ENCODE measurements around the gene GRAMD1C. TPM values are rescaled to one million over a fixed set of nuclear protein-coding genes. Genes with fewer than 3 reads are reported as not detected.
"Not testable (repeated sequence)": the region's sequence is repeated elsewhere in the genome, so short reads cannot be mapped to it uniquely, and the experiment has no call there.

The GRAMD1C gene
- 10 to 100 TPM; 17.7 to 33.5 (median 20.9) TPM for polyA plus RNA-seq (ENCODE audit: insufficient read length in 4 of 4)

DNA sequence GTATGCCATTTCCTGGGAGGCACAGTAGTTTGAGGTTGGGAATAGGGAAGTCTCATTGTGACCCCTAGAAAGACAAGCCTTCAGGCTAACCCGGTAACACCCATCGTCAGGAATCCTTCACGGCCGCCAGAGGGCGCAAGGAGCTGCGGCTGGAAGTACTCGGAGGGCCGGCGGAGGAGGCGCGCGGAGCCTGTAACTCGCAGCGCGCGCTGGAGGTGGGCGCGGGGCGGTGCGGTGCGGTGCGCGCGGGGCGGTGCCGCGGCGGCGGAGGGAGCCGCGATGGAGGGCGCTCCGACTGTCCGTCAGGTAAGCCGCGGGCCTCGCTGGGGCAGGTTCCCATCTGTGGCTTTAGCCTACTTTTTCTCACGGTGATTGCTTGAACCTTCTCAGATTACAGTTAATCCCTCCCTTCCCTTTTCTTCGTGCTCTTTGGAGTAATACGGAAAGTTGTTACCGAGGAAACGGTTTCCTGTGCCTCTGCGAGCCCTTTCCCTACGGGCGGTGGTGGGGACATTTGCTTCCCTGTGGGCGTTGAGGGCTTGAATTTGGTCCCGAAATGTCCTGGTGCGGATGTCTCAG is at the start of gene GRAMD1C:
Gene GRAMD1C (plus strand): TSS at position 158 of the 579 bp plus-strand sequence. CDS start 122 bp downstream, at position 280.
- DNase-seq (ENCODE audit: low read depth in 4 of 4, low spot score in 2 of 4) = peak; percentile 48 to 86 (median 68)

DNA sequence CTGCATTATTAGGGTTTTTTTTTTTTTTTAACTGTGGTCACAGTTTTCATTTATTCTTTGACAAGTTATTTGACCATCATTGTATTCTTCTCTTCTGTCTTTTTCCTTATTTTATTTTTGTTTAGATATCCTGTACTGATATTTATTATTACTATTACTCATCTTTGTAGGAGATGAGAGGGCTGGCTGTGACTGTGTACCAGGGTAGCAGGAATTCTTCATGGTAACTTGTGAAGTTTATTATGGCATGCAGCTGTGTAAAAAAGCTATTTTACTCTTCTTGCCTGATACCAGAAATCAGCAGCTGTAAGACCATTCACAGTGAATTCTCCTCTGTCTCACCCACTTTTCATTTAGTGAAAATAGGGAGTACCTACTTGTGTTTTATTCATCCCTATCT is 47.2 kb upstream of the GRAMD1C start:
- DNase-seq (ENCODE audit: low read depth in 4 of 4, low spot score in 2 of 4) = no peak

DNA sequence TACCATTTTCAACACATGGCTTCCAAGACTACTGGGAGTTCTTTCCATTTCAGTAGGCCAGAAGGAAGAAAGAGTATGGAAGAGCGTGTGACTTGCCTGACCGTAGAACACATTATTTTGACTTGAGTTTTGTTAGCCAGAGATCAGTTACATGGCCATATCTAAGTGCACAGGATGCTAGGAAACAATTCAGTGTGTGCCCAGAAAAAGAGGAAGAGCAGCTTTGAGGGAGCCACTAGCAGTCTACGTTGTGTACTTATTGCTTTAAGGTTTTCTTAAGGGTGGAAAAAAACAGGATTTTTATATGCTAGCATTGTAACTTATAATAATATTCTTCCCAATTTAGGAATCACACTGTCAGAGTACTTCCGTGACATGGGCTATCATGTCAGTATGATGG is 44.1 kb upstream of the GRAMD1C start:
- no peak for DNase-seq (ENCODE audit: low read depth in 4 of 4, low spot score in 2 of 4)

DNA sequence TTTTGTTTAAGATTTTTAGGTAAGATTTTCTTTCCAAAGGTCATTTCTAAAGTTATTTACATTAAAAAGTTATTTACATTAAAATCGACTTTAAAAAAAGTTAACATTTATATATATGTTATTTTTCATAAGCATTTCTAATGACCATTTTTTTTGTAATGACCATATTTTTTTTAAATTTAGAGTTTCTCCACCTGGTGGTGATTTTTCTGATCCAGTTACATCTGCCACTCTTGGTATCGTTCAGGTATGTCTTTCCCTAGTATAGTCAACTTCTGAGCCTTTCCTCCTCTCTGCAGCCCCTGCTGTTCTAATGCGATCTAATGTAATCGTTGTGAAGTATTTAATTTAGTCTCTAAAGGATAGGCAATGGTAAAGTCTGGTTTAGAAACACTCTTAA is 42.9 kb upstream of the GRAMD1C start:
- no peak for DNase-seq (ENCODE audit: low read depth in 4 of 4, low spot score in 2 of 4)

DNA sequence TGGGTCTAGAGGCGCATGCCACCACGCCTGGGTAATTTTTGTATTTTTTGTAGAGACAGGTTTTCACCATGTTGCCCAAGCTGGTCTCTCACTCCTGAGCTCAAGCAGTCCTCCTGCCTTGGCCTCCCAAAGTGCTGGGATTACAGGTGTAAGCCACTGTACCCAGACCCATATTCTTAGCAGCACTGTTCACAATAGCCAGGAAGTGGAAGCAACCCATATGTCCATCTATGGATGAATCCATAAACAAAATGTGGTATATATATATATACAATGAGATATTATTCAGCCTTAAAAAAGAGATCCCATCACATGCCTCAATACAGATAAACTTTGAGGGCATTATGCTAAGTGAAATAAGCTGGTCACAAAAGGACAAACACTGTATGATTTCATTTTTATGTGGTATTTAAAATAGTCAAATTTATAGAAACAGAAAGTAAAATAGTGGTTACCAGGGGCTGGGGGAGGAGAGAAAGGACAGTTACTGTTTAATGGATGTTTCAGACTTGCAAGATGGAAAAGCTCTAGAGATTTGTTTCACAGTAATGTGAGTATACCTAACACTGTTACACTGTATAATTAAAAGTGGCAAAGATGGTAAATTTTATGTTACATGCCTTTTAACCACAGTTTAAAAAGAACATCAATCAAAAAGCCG is 35.7 kb upstream of the GRAMD1C start:
- no peak for DNase-seq (ENCODE audit: low read depth in 4 of 4, low spot score in 2 of 4)

DNA sequence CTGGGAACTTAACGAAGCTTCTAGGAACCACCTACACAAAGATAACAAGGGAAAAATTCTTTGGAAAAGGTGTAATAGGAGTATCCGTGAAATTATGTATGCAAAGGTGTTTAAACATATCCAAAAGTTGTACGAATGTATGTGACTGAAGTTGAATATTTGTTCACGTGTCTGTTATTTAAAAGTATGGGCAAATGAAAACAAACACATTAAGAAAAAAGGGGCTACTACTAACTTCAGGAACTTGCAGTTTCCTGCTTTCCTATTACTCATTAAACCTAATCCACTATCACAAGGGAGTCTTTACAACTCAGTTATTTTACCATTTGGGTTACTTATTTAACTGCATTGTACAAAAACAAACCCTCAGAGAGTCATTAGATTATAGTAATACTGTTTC is 33.9 kb upstream of the GRAMD1C start:
- no peak for DNase-seq (ENCODE audit: low read depth in 4 of 4, low spot score in 2 of 4)

DNA sequence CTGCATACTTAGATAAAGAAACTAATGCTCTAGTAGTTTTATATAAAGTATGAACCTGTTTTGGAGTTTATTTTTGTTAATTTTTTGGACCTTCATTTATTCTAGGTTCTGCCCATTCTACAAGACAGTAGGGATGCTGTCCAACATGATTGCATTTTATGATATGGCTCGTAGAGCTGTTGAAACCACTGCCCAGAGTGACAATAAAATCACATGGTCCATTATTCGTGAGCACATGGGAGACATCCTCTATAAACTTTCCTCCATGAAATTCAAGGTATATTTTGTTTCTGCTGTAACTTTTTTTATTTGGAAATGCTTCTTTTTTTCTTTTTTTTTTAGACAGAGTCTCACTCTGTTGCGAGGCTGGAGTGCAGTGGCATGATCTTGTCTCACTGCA is 33.3 kb upstream of the GRAMD1C start:
- DNase-seq (ENCODE audit: low read depth in 4 of 4, low spot score in 2 of 4) = no peak

DNA sequence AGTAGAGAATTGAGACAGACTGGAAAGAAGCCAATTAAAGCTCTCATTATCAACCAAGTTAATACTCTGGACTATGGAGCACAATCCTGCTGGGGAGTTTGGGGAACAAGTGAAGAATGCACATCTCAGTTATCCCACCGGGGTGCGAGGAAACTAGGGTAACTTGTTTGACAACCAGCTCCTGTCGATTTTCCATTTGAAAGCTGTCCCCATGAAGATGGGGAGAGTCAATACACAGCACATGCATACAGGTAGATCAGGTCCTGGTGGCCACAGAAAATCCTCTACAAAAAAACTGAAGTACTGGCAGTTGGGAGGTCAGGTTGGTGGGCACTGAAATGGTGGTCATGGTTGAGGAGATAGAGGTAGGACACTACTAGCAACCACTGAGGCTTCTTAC is 25.7 kb upstream of the GRAMD1C start:
- no peak for DNase-seq (ENCODE audit: low read depth in 4 of 4, low spot score in 2 of 4)

DNA sequence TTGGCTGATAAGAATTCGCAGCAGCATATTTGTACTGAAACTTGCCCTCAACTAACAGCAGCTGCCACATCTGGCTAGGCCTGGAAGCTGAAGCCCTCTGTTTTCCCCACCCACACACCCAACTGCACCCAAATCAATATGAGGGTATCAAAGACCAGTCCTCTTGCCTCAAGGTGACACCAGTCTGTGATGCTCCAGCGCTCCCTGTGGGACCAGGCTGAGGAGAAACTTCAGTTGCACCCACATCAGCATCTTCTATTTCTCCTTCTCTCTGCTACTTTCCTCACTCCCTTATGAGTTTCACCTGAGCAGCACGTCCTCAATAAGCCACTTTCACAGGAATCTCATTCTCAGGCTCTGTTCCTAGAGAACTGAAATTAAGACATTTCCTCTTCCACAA is 18.7 kb upstream of the GRAMD1C start:
- DNase-seq (ENCODE audit: low read depth in 4 of 4, low spot score in 2 of 4) = no peak

DNA sequence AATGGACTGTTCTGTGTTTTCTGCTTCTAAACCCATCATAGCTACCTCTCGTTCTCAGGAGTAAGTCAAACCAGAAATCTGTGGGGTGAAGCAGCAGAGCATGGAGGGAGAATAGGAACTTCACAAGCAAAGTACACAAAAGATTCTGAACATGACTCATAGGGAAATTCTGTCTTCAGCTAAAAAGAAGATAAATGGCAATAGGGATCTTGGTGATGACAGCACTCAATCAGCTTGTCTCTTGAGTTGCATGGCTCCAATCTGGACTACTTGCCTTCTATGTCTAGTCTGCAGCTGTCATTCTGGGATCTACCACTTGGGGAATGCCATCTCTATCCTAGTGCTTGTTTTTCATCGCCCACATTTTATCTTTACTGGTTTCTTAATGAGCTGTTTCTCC is 13.5 kb upstream of the GRAMD1C start:
- DNase-seq (ENCODE audit: low read depth in 4 of 4, low spot score in 2 of 4) = no peak

DNA sequence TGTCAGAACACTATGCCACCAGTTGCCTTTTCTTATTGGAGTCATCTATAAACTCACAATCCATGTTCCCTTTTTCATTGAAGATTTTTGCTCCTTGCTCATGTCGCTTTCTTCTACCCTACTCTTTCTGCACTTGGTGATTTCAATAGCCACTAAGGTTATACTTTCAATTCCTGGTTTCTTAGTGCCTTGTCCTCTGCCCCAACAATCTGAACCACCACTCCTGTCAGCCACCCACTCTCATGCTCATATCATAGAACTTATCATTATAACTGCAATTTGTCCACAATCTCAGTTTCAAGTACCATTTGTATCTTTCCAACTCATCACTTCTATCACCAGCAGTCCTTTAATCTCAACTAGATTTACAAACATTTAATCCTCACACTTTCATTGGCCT is 10.0 kb upstream of the GRAMD1C start:
- DNase-seq (ENCODE audit: low read depth in 4 of 4, low spot score in 2 of 4) = no peak

DNA sequence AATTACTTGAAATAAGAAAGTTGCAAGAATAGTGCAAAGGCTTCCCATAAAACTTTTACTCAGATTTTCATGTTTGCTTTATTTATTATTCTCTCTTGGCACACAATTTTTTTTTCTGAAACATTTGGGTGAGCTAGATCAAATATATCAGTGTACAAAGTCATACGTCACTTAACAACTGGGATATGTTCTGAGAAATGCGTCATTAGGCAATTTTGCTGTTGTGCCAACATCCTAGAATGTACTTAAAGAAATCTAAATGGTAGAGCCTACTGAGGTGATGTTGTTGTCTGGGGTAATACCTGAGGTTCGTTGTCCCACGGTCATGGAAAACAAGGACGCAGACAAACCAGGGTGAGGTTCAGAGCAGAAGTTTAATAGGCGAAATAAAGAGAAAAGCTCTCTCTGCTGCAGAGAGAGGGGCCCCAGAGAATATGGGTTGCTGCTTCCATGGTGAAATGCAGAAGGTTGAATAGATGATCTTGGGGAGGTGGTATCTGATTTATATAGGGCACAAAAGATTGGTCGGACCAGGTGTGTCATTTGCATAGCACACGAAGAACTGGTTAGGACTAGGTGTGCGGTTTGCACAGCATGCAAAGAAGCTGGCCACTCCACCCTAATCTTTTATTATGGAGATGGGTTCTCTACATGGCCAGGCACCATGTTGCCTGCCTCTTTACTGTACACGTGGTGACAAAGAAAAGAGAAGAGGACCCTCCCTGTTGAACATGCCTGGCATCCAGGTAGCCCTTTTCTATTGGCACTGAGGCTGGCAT is 8.8 kb upstream of the GRAMD1C start:
- DNase-seq (ENCODE audit: low read depth in 4 of 4, low spot score in 2 of 4) = no peak

DNA sequence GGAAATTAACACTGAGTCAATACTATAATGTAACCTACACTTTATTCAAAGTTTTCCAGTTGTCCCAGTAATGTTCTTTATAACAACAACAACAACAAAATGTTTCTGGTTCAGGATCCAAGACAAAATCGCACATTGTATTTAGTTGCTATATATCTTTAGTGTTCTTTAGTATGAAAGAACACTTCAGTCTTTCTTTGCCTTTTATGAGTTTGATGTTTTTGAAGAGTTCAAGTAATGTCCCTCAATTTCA is 7.6 kb upstream of the GRAMD1C start:
- DNase-seq (ENCODE audit: low read depth in 4 of 4, low spot score in 2 of 4) = no peak

DNA sequence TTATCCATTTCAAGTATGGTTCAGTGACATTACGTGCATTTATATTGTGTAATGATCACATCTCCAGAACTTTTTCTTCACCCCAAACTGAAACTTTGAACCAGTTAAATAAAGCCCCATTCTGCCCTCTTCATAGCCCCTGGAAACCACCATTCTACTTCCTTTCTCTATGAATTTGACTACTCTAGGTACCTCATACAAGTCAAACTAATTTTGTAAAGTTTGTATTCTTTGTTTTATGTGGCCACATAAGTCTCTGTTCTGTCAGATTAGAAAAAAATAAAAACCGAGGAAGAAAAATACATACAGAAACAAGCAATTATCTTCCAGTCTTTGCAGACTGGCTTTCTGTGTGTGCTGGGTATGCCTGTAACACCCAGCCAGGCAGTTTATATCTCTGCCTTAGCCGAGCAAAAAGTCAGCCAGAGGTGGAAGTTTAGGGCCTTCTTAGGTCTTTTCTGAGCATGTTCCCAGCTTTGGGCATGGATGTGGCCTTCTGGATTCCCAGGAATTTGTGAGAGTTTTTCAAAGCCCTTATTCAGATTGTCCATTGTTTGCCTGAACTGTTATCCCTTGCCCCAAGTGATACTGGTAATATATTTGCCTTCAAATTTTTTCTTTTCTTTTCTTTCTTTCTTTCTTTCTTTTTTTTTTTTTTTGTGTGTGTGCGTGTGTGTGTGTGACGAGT is 6.0 kb upstream of the GRAMD1C start:
- no peak for DNase-seq (ENCODE audit: low read depth in 4 of 4, low spot score in 2 of 4)

DNA sequence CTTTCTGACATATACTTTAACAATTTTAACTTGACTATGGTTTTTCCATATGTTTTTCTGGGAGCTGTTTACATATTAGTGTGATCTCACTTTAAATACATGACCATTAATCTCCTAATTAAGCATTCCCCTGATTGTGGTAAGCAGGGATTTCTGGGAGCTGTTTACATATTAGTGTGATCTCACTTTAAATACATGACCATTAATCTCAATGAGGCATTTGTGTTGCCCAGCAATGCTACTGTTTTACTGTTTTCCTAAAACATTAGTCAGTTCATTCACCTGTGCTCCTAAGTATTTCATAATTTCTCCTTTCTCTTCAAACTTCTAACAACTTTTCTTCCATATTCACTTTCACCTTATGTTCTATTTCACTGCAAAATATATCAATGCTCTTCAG is 3.6 kb upstream of the GRAMD1C start:
- no peak for DNase-seq (ENCODE audit: low read depth in 4 of 4, low spot score in 2 of 4)

DNA sequence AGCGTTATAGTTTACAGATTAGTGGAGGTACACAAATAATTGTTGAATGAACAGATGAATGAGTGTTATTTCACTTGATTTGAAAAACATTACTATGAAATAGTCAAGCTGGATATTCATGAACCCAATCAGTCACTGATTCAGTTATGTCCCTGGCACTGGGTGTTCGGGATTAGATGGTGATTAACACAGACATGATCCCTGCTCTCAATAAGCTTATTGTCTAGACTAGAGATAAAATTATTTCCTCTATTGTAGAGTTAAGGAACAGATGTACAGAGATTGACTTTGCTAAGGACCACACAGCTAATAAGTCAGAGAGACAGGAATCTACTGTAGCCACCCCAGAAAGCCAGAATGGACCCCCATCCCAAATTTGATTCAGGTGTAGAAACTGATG is 963 bp downstream of the GRAMD1C start:
- no peak for DNase-seq (ENCODE audit: low read depth in 4 of 4, low spot score in 2 of 4)

DNA sequence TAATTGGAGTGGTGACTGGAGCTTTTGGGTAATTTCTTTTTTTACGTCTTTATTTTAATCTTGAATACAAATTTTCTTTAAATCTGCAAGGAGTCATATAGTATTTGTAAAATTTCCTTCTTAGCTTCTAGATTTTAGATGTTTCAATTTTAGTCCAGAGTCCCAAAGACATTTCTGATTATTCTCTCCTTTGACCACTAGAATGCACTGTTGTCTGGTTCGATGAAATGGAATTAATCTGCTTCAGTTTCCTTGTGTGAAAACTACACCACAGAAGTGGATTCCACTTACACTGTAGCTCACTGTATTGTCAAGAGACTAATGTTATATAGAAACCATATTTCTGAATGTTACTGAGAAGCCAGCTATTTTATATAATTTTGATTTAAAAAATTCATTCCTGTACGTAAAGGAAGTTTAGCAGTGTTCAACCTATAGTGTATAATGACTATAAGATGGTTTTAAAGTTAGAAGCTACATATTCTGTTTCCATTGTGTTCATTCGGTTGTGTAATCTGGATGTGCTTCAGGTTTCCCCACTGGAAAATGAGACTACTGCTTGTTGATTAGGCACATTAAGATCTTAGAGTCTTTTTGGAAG is 6.1 kb downstream of the GRAMD1C start:
- DNase-seq (ENCODE audit: low read depth in 4 of 4, low spot score in 2 of 4) = peak in 2 of 4 donors; percentile 11 to 39

DNA sequence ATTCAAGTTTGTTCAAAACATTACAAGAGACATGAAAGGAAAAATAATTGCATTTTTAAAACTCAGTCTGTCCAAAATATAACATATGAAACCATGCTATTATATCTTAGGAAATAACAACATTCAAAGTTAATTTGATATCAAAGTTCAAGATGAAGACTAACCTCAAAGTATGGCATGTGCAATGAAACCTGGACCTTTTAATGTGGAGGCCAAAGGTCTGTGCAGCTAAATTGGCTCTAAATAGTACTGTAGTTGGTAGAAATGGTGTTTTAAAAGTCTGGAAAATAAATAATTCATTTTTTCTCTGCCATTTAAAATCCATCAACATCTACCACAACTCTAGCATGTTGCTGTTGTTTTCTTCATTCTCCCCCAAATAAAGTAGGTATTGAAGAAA is 8.7 kb downstream of the GRAMD1C start:
- DNase-seq (ENCODE audit: low read depth in 4 of 4, low spot score in 2 of 4) = no peak

DNA sequence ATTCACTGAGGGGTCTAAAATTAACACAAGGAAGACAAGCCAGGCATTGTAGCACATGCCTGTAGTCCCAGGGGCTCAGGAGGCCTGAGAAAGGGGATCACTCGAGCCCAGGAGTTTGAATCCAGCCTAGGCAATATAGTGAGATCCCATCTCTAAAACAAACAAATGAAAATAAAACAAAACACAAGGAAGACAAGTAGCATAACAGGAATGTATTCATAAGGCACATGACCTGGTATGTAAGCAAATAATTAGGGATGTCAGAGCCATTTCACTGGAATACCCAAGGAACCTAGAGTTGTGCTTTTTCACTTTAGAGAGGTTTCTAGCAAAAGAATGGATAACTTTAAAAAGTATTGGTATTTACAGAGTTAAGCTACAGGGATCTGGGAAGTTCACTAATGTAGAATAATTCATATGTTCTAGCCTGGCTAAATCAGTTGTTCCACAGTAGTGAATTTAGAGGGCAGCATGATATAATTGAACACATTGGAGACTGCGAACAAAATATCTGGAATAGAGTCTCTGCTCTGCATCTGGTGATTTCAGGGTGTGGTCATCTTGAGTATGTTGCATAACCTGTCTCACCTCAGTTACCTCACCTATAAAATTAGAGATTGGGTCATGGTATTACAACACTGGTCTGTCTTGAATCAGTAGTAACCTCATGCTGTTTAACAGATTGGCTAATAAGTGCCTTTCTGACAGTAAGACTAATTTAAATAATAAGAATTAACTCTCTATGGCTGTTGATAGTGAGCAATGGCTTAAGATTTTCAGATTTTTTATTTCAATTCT is 9.3 kb downstream of the GRAMD1C start:
- DNase-seq (ENCODE audit: low read depth in 4 of 4, low spot score in 2 of 4) = no peak

DNA sequence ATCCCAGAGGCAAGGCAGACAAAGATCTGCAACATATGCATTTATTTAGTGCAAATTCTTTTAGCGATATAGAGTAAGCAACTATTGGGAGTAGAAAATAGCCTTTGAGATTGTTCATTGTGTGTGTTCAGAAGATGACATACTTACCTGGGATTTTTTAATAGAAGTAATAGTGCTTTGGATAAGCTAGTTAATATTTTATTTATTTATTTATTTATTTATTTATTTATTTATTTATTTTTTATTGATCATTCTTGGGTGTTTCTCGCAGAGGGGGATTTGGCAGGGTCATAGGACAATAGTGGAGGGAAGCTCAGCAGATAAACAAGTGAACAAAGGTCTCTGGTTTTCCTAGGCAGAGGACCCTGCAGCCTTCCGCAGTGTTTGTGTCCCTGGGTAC is 10.5 kb downstream of the GRAMD1C start:
- not testable (repeated sequence) for DNase-seq (ENCODE audit: low read depth in 4 of 4, low spot score in 2 of 4)

All from left renal cortex interstitium (tissue), 4 donors.